IMR-90 (cell line): ENCODE results near the gene DOCK2. TPM values are rescaled to one million over a fixed set of nuclear protein-coding genes. Genes with fewer than 3 reads are reported as not detected.
A peak's percentile ranks its signal among the peaks of the same experiment; 100 is the strongest.

Source experiments
- ATAC-seq: fragments of 200-7000 bp; cut with Tn5 transposase; 2 replicates; pipeline ENCODE4 v1.9.1; 2020; ENCODE audit warnings: low read depth, mild to moderate bottlenecking, moderate library complexity
- BruUV-seq: library from RNA; stranded (reverse); fragments of 400-500 nt; replicated peaks from 2 replicates; lab custom pipeline; 2021; lab: Mats Ljungman, UMichigan
- CTCF ChIA-PET: fragments of 300-600 bp; formaldehyde crosslinking; extraction: SDS; loops from one replicate; lab custom pipeline; 2021; ENCODE audit warnings: antibody characterized with exemption; lab: Yijun Ruan, JAX
- POLR2A ChIA-PET: fragments of 300-600 bp; sonication (Branson Sonifier 250); formaldehyde crosslinking; loops from one replicate; lab custom pipeline; 2022; ENCODE audit warnings: antibody characterized with exemption; ENCODE audit not compliant: unreplicated experiment; lab: Charles Lee
- DNase-seq: peaks from one replicate; pipeline ENCODE4 v3.0.0; 2013
- H2AFZ ChIP-seq: replicated peaks from 2 replicates; pipeline ENCODE3; 2013; ENCODE audit warnings: low read length, mild to moderate bottlenecking; ENCODE audit not compliant: poor library complexity
- H2AK5ac ChIP-seq: 2 replicates; pipeline ENCODE4 v1.6.1; 2013; ENCODE audit warnings: low read depth, low read length, inconsistent platforms
- H2AK9ac ChIP-seq: replicated peaks from 2 replicates; pipeline ENCODE3; 2013; ENCODE audit warnings: mild to moderate bottlenecking, low read depth, low read length, moderate library complexity; ENCODE audit not compliant: poor library complexity
- H2BK120ac ChIP-seq: 2 replicates; pipeline ENCODE4 v1.6.1; 2013; ENCODE audit warnings: low read depth, low read length, inconsistent platforms
- H2BK15ac ChIP-seq: 3 replicates; pipeline ENCODE4 v1.6.1; 2013; ENCODE audit warnings: low read depth, low read length, inconsistent platforms
- H2BK20ac ChIP-seq: 2 replicates; pipeline ENCODE4 v1.6.1; 2013; ENCODE audit warnings: low read depth, mild to moderate bottlenecking, inconsistent platforms, low read length, moderate library complexity
- H2BK5ac ChIP-seq: 2 replicates; pipeline ENCODE4 v1.6.1; 2013; ENCODE audit warnings: mild to moderate bottlenecking, low read depth, low read length, inconsistent platforms; ENCODE audit not compliant: poor library complexity, severe bottlenecking
- H3K14ac ChIP-seq: replicated peaks from 2 replicates; pipeline ENCODE4 v1.6.1; 2013; ENCODE audit warnings: low read depth, low read length, inconsistent platforms
- H3K18ac ChIP-seq: 2 replicates; pipeline ENCODE4 v1.6.1; 2013; ENCODE audit warnings: low read depth, low read length, control low read depth
- H3K23ac ChIP-seq: 2 replicates; pipeline ENCODE4 v1.6.1; 2013; ENCODE audit warnings: low read depth, low read length, inconsistent platforms
- H3K27ac ChIP-seq: 2 replicates; pipeline ENCODE4 v1.5.1; 2013; ENCODE audit warnings: mild to moderate bottlenecking, control low read depth, low read length; ENCODE audit not compliant: insufficient read depth
- H3K27me3 ChIP-seq: 2 replicates; pipeline ENCODE4 v1.6.1; 2013; ENCODE audit warnings: low read length; ENCODE audit not compliant: control insufficient read depth, insufficient read depth
- H3K36me3 ChIP-seq: 2 replicates; pipeline ENCODE4 v1.6.1; 2013; ENCODE audit warnings: low read length, mixed read lengths; ENCODE audit not compliant: control insufficient read depth, insufficient read depth
- H3K4ac ChIP-seq: 2 replicates; pipeline ENCODE4 v1.6.1; 2013; ENCODE audit warnings: low read depth, low read length, inconsistent platforms
- H3K4me1 ChIP-seq: 2 replicates; pipeline ENCODE4 v1.6.1; 2013; ENCODE audit warnings: low read length, mixed read lengths; ENCODE audit not compliant: control insufficient read depth, insufficient read depth
- H3K4me2 ChIP-seq: 2 replicates; pipeline ENCODE4 v1.6.1; 2013; ENCODE audit warnings: low read depth, mild to moderate bottlenecking, control low read depth, low read length, moderate library complexity
- H3K4me3 ChIP-seq: 2 replicates; pipeline ENCODE4 v1.5.1; 2013; ENCODE audit warnings: low read depth, mild to moderate bottlenecking, control low read depth, low read length, moderate library complexity; ENCODE audit not compliant: insufficient read depth
- H3K56ac ChIP-seq: 2 replicates; pipeline ENCODE4 v1.6.1; 2013; ENCODE audit warnings: low read length, inconsistent platforms; ENCODE audit not compliant: insufficient read depth; ENCODE audit errors: extremely low read depth
- H3K79me1 ChIP-seq, 2 experiments: 2 replicates each; pipeline ENCODE4 v1.6.1; 2013; ENCODE audit warnings: low read length in 2 of 2, inconsistent platforms in 1 of 2, low read depth in 1 of 2
- H3K9ac ChIP-seq: 2 replicates; pipeline ENCODE4 v1.6.1; 2013; ENCODE audit warnings: low read depth, low read length, control low read depth
- H3K9me1 ChIP-seq: 2 replicates; pipeline ENCODE4 v1.6.1; 2013; ENCODE audit warnings: low read length, inconsistent platforms; ENCODE audit not compliant: insufficient read depth
- H3K9me3 ChIP-seq: 2 replicates; pipeline ENCODE4 v1.6.1; 2013; ENCODE audit warnings: low read length; ENCODE audit not compliant: control insufficient read depth, insufficient read depth
- H4K20me1 ChIP-seq: 2 replicates; pipeline ENCODE4 v1.6.1; 2013; ENCODE audit warnings: low read length, inconsistent platforms; ENCODE audit not compliant: insufficient read depth
- H4K5ac ChIP-seq: 2 replicates; pipeline ENCODE4 v1.6.1; 2013; ENCODE audit warnings: mild to moderate bottlenecking, low read depth, low read length, control low read depth
- H4K8ac ChIP-seq, 2 experiments: 2 replicates each; pipeline ENCODE4 v1.6.1; 2013; ENCODE audit warnings: low read depth in 2 of 2, low read length in 2 of 2, control low read depth in 1 of 2, inconsistent platforms in 1 of 2
- H4K91ac ChIP-seq: 2 replicates; pipeline ENCODE4 v1.6.1; 2013; ENCODE audit warnings: low read depth, low read length, inconsistent platforms; ENCODE audit not compliant: insufficient read depth
- FOS ChIP-seq: fragments of 150-350 bp; IDR thresholded peaks from 2 replicates; pipeline ENCODE4 v1.6.1; 2016; ENCODE audit warnings: low read depth, low read length
- RAD21 ChIP-seq: IDR thresholded peaks from 2 replicates; pipeline ENCODE4 v1.6.1; 2012; ENCODE audit warnings: low read length, improper control_type of control experiment
- SMC3 ChIP-seq: fragments of 150-350 bp; IDR thresholded peaks from 2 replicates; pipeline ENCODE4 v1.6.1; 2016; ENCODE audit warnings: low read depth, mild to moderate bottlenecking, antibody characterized with exemption, low read length, moderate library complexity
- WGBS, 2 experiments: methylation state at CpG; one replicate each; pipeline versions ENCODE4 v1.1.5 to v1.1.7; 2013; ENCODE audit warnings: missing lambda C conversion rate in 2 of 2; ENCODE audit not compliant: insufficient read length in 1 of 2; ENCODE audit errors: extremely low coverage in 2 of 2; 5-methylcytosine and 5-hydroxymethylcytosine counted together
- dilution Hi-C: fragments of 300-500 bp; cut with HindIII; formaldehyde crosslinking; loops from one replicate; pipeline ENCODE4 v1.14.3; 2018; ENCODE audit warnings: low sequenced_read_pairs; ENCODE audit not compliant: unreplicated experiment
- in situ Hi-C: fragments of 300-500 bp; cut with MboI; formaldehyde crosslinking; loops from 3 replicates; pipeline ENCODE4 v1.14.3; 2019; ENCODE audit warnings: low sequenced_read_pairs, inconsistent platforms, mixed read lengths
- intact Hi-C: fragments of 100-400 bp; cut with micrococcal nuclease; formaldehyde crosslinking; loops from 2 replicates; pipeline ENCODE4 v1.10.0; 2022
- polyA plus RNA-seq, 3 experiments: library from polyadenylated mRNA; depleted of rRNA; stranded (reverse); fragments of >200 nt; gene quantifications; 2 replicates each; pipeline ENCODE4 v1.2.3, GENCODE V29; 2012; ENCODE audit warnings: low replicate concordance in 1 of 3
- total RNA-seq: library from RNA; depleted of rRNA; stranded (reverse); fragments of >200 nt; gene quantifications from 2 replicates; pipeline ENCODE4 v1.2.3, GENCODE V29; 2012

The DOCK2 gene
- total and polyA plus RNA-seq, 2 of the 4 experiments (the other 2 are of a cell fraction): 0.72 to 3.0 TPM

DNA sequence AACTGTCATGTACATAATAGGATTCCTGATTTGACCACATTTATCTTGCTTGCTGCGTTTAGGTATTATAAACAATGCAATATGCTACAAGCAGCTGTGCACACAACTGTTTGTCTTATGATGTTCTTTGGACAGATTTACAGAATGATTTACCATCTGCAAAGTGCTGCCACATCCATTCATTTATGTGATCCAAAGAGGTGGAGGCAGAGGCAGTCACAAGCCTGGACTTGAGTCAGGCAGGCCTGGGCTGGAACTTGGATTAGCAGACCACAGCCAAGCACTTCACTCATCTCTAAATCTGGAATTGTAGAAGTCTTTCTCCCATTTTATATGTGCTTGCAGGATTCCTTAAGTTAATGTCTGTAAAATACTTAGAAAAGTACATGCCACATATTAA lies 194.3 kb downstream of the DOCK2 start:
- H3K36me3 ChIP-seq: no peaks in the 10 kb centered on the region
- no peak overlapping the region for H2AK9ac ChIP-seq
- in situ Hi-C loops: no loop called here
- H4K91ac ChIP-seq: no peak overlapping the region
- peak; percentile 24; the same call in 1 of the 2 replicates for ATAC-seq
- ChIA-PET CTCF (no interaction called here), POLR2A (no interaction called here)
- no peak overlapping the region for H3K9ac ChIP-seq
- no peak overlapping the region for H2BK15ac ChIP-seq
- H3K27me3 ChIP-seq: no peaks in the 10 kb centered on the region
- no peak overlapping the region for H2AFZ ChIP-seq
- peak overlapping the region; percentile 16; the same call in 1 of the 2 replicates for H3K4ac ChIP-seq
- intact Hi-C loops: no loop called here
- no peaks in the 10 kb centered on the region for H4K20me1 ChIP-seq
- no peak overlapping the region for H4K8ac ChIP-seq
- H3K23ac ChIP-seq: no peak overlapping the region
- DNase-seq: peak; percentile 27
- no peaks in the 10 kb centered on the region for H3K79me1 ChIP-seq
- no peaks in the 10 kb centered on the region; the same call in 1 of the 2 replicates for H3K4me1 ChIP-seq
- no peak overlapping the region for H3K14ac ChIP-seq
- H2BK20ac ChIP-seq: no peak overlapping the region
- no peak overlapping the region for H2AK5ac ChIP-seq
- H2BK120ac ChIP-seq: no peak overlapping the region
- no peak overlapping the region for H3K4me3 ChIP-seq
- H3K4me2 ChIP-seq: no peak overlapping the region
- peaks cover 3% of the 10 kb centered on the region for H3K9me1 ChIP-seq
- H2BK5ac ChIP-seq: no peak overlapping the region
- no peak overlapping the region for H3K18ac ChIP-seq
- no peak overlapping the region for H3K27ac ChIP-seq
- no peak overlapping the region for H4K5ac ChIP-seq
- TF ChIP-seq FOS: no peak
- no peak for TF ChIP-seq SMC3
- TF ChIP-seq RAD21: no peak
- no CpG with 5 or more reads among the region's 1 CpG for WGBS, 2 experiments
- no TSS peak for BruUV-seq
- no peaks in the 10 kb centered on the region for H3K9me3 ChIP-seq
- dilution Hi-C loops: no loop called here
- H3K56ac ChIP-seq: no peak overlapping the region
